LoVo (cell line): ENCODE data around the gene SFXN2.
"Not testable (repeated sequence)": the region's sequence is repeated elsewhere in the genome, so short reads cannot be mapped to it uniquely, and the experiment has no call there.

Source experiments
- DNase-seq: peaks from one replicate; pipeline ENCODE4 v3.0.0-alpha.2; 2016; ENCODE audit warnings: low spot score

The SFXN2 gene

DNA sequence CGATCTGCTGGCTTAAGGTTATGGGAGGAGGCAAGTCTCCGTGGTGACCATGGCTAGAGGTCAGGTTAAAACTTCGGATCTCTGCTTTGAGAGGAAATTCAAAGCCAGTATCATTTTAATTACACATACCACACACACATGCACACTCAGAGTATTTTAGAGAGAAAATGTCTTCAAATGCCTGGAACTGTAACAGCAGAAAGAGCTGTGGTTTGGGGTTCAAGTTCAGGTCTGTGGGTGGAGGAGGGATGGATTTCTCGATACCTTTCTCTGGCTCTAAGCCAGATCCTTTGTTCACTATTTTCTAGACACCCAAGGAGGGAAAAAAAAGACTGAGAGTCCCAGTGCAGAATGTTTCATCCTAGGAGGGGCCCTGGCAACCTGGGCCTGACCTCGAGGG, 32.7 kb upstream of the SFXN2 start:
- DNase-seq: no peak

DNA sequence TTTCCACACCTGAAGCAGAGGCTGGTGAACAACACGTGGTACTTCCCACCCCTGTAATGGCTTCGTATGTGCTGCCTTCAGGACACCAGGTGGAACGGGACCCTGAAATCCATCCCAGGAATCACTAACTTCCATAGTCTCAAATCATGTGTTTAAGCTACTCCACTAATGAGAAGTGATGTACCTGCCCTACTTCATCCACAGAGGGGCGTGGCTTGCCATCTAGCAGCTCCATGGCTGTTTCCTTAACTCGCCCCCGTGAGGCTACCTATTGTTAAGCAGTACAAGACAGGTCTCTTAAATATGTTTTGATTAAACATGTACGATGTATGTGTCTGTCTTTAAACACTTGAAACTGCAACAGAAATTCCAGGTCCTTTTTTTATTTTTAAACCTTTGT, 32.0 kb upstream of the SFXN2 start:
- no peak for DNase-seq

DNA sequence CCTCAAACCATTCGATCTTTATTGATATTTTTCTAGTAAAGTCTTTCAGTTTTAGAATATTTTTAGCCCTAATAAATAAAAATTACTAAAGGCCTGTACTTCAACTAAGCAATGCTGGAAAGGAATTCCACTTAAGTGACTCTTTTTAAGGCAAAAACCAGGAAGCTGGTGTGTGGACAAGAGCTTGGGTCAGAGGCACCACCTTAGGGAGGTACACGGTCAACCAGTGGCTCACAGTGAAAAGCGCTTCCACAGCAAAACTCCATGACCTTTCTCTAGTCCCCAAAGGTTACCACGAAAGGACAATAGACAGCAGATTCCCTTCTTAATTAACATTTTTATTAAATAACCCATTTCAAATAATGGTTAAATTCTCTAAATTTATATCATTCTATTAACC, 31.5 kb upstream of the SFXN2 start:
- DNase-seq: no peak

DNA sequence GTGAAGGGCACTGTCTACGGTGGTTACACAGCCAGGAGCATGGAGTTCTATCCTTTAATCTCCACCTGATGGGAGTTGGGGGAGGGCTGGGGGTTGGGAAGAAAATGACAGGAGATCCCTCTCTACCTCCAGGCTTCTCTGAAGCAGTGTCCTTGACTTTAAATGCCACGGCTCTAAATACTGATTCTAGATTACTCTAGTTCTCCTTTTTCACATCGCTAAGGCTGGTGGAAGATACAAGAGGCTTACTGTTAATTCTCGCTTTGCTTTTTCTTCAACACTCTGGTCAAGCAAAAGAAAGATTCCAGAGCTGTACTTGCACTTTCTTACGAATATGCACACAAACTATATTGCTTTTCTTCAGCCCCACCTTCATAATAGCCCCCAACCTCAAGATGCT, 30.7 kb upstream of the SFXN2 start:
- DNase-seq: no peak

DNA sequence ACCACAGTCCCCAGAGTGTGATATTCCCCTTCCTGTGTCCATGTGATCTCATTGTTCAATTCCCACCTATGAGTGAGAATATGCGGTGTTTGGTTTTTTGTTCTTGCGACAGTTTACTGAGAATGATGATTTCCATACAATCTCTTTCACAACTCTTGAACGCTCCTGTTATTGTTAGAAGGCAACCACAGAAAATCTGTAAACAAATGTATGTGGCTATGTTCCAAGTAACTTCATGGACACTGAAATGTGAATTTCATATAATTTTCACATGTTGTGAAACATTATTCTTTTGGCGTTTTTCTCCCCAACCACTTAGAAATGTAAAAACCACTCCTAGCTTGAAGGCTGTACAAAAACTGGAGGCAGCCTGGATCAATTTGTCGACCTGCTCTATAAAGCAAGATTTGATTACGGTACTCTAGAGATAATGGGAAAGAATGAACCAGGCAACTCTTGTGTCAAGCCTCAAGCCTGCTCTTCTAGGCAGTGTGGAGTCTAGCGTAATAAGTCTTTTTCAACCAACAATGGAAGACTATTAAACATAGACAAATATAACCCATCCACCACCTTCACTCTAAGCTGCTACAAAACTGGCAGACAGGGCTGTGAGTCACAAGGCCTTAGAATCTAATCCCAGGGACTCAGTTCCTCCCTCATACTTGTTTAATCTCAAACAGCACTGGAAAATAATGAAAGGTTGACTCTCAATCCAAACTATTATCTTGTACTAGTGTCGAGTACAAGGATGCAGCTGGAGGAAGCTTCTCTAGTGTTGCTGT, 23.0 kb upstream of the SFXN2 start:
- DNase-seq: no peak

DNA sequence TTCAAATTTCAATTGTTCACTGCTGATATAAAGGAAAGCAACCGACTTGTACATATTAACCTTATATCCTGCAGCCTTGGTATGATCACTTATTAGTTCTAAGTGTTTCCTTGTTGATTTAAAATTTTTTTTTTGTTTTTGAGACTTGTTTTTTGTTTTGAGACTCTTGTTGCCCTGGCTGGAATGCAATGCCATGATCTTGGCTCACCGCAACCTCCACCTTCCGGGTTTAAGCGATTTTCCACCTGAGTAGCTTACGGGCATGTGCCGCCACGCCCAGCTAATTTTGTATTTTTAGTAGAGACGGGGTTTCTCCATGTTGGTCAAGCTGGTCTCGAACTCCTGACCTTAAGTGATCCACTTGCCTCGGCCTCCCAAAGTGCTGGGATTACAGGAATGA, 19.0 kb upstream of the SFXN2 start:
- DNase-seq: not testable (repeated sequence)

DNA sequence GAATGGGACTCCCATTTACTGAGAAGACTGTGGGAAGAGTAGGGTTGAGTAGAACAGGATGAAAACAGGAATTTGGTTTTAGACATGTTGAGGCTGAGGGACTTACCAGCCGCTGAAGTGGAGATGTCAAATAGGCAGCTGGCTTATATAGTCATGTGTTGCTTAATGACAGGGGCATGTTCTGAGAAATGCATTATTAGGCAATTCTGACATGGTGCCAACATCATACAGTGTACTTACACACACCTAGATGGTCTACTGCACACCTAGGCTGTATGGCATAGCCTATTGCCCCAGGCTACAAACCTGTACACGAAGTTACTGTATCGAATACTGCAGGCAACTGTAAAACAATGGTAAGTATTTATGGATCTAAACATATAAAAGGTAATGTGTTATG, 17.7 kb upstream of the SFXN2 start:
- no peak for DNase-seq

DNA sequence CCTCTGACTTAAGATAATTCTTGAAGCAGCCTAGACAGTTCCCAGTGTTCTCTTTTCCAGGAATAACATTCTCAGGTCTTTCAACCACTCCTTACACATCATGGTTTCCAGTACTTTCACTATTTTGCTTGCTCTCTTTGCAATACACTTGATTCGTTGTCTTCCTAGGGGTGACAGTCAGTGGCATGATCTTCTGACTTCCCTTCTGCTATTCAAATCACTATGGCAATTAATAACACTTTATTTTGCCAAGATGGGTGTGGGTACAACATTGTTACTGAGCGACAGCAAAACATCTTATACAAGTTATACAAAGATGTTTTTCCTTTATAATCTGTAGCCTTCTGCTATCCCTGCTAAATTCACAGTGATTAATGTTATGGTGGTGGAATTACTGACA, 15.5 kb upstream of the SFXN2 start:
- no peak for DNase-seq

DNA sequence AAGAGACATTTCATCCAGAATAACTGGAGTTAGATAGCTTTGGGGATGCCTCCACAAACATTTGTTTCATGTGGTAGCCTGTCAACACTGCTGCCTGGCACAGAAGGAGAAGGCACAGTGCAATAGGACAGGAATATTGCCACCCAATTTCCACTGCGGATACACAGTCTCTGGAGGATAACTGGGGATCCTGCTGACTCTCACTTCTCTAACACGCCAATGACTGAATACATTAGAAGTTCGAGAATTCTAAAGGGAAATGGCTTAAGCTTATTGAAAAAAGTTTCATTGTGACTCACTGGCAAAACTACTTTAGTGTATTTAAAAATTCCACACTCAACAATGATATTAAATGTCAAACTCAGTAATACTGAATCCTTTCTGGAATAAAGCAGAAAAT, 13.2 kb upstream of the SFXN2 start:
- DNase-seq: no peak

DNA sequence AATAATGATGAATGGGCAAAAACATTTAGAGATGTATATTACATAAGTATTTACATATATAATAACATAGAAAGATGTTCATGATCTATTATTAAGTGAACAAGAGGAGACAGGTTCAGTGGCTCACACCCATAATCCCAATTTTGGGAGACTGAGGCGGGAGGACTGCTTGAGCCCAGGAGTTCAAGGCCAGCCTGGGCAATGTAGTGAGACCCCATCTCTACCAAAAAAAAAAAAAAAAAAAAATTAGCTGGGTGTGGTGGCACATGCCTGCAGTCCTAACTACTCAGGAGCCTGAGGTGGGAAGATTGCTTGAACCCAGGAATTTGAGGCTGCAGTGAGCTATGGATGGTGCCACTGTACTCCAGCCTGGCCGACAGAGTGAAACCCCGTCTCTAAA, 12.6 kb upstream of the SFXN2 start:
- no peak for DNase-seq

DNA sequence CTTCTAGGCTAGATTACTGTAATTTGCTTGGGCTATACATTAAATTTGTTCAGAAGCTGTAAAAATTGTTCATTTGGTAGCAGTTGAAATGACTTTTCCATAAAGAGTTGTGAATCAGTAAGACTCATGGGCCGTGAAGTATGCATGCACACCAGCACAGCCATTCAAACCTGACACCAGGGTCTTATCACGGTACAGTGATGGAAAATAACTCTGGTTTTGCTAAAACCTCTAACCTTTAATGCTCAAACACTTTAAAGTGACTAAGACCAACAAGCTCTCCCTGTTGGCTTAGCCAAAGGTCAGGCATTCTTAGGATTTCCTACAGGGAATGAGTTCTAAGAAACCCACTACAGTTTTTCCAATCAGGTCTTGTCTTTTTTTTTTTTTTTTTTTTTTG, 11.7 kb upstream of the SFXN2 start:
- DNase-seq: no peak

DNA sequence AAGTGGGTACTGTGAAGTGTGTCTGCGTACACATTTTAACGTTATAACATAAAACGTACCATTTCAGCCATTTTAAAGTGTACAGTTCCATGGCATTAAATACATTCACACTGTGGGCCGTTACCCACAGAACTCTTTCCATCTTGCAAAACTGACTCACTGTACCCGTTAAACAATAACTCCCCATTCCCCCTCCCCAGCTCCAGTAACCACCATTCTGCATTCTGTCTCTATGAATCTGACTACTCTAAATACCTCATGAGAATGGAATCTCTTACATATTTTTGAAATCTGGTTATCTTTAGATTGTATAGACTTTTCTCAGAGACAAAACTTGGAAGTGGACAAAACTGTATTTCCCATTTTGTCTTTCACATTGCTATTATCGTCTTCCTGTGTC, 9.5 kb upstream of the SFXN2 start:
- DNase-seq: no peak

DNA sequence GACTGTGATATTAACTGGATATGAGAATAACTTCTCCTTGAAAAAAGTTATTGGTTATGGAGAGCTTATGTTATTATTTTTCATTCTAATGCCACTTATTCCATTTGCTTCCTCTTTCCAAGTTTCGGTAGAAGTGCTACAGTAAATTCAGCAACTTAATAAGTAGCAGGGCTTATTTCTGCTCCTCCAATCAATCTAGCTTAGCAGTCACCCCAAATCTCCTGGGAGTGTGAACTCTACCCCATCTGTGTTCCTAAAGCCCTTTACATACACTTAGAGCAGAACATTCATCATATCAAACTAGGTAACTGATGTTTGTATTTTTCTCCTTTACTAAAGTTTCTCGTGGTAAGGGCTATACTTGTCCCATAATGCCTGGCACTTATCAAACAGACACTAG, 8.9 kb upstream of the SFXN2 start:
- DNase-seq: no peak

DNA sequence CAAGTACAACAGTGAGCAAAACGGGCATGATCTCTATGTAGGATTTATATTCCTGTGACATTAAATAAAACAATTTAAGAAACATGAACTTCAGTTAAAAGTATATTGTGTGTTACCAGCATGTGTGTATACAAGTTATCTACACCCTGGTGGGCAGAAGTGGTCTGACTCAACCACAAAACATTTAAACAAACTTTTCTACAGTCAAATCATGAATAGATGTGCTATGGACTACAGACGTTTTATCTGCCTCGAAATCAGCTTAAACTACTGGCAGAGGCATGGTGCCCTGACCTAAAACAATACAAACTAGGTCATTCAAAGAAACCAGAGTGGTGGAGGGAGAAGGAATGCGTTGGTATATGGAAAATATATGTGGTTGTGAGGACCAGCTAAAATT, 3.8 kb upstream of the SFXN2 start:
- no peak for DNase-seq

DNA sequence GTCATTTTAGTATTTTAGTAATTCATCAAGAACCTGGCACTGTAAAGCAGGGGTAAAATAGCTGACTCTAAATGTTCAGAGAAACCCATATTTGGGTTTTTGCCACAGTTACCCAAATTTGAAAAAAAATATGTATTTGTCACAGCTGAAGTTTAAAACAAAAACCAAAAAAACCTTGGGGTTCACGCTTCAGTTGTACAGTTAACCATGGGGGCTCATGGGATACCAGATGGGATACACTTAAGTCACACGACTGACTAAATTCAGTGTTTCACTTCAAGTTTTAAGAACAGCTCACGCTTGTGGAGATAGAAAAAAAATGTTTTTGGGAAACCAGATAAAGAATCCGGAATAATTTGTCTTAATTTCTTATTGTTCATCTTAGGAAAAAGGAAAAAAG, 2.3 kb upstream of the SFXN2 start:
- no peak for DNase-seq

DNA sequence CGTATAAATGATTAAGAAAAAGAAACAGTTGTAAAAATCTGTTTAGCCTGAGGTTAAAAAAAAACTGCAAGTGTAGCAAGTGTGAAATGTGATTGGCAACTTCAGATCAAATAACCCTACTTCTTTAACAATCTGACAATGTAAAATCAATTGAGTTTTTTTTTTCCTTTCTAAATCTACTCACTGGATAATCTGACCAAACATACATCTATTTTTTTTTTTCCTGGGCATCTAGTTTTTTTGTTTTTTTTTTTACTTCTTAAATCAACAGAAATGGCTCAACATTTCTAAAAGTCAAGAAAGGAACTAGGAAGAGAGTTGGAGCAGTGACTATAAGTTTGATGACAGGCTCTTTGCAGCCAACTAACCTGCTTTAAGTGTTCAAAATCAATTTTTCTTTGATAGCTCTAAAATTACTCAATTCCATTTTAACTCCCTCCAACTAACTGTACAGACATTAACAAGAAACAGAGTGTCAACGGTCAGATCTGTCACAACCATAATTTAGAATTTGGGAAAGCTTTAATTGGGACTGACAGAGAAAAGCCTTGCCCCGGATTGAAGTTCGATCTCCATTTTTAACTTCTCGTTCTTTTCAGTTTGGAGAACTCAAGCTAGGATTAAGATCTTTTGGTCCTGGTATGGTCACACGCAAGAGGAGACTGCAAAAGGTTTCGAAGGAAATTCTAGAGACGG, 1.4 kb upstream of the SFXN2 start:
- no peak for DNase-seq

DNA sequence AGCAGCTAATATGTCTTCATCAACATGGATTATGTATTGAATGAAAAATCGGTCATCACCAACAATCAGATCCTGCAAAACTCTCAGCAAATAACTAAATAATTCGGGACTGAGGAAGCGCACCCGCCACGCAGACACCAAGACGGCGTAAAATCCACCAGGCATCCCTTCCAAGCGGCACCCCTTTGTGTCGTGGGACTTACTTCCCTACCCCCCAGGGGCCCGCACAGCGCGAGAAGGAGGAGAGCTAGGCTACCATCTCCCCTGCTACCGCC, 960 bp upstream of the SFXN2 start:
- DNase-seq: no peak

DNA sequence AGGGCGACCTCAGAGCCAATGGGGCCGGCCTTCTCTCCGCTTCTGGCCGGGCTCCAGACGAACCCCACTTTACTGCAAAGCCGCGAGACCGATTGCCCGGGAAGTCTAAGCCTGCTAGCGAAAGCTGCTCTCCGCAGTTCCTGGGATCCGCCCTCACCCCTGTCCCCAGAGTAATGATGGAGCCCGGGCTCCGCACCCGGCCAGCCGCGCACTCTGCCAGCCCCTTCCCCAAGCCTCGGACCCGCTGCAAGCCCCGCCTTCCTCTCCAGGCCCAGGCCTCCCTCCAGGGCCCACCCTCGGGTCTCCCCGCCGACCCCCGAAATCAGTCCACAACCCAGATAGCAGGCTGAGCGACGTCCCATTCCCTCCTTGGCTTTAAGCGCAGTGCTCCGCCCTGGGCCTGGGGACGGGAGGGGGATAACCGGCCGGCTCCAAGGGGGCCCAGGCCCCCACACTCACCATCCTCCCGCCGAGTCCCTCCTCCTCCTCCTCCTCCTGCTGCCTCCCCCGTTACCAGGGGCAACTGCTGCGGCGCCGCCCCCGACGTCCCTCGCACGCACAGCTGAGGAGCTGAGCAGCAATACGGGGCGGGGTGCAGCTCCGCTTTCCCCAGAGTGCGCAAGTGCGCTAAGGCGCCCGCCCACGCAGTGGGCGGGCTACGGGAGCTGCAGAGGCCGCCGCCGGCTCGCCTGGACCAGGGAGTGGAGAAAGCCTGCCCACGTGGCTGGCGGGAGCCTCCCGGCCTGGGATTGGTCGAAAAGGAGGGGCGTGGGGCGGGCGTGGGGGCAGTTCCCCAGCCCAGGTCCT, 419 bp upstream of the SFXN2 start, which contains the start of gene ARL3:
Gene ARL3, minus strand, starts transcription at position 584 of the 807 bp plus-strand sequence. Its CDS starts 122 bp downstream, at position 462.
- DNase-seq: peak; percentile 98

DNA sequence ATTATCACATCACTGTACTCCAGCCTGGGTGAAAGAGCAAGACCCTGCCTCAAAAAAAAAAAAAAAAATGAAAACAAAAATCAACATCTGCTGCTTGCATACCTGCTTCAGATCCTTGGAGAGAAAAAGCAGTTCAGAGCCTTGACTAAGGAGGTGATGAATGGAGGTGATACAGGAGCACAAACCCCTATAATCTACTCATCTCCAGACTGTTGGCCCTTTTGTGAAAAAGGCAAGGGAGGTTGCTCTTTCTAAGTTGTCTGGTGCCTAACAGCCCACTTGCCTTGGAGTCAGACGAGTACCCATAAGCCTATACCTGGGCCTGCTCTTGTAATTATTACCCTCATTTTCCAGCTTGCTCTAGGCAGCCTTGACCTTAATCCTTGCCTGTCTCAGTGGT, 1.4 kb downstream of the SFXN2 start:
- DNase-seq: no peak

DNA sequence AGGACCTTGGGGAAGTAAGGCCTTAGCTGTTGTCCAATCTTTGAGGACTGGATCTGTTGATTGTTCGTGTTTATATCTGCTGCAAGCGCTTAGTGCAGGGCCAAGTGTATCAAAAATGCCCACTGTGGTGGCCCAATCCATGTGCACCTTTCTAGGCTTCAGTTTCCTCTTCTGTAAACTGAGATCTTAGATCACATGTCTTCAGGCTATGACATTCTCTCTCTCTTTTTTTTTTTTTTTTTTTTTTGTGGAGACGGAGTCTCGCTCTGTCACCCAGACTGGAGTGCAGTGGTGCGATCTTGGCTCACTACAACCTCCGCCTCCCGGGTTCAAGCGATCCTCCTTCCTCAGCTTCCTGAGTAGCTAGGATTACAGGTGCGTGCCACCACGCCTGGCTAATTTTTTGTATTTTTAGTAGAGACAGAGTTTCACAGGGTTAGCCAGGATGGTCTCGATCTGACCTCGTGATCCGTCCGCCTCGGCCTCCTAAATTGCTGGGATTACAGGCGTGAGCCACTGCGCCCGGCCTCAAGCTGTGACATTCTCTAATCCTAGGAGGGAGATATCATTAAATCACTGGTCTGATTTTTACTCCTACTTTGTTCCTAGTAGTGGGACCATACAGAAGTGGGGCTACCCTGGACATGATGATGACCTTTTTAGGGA, 2.6 kb downstream of the SFXN2 start:
- DNase-seq: not testable (repeated sequence)

DNA sequence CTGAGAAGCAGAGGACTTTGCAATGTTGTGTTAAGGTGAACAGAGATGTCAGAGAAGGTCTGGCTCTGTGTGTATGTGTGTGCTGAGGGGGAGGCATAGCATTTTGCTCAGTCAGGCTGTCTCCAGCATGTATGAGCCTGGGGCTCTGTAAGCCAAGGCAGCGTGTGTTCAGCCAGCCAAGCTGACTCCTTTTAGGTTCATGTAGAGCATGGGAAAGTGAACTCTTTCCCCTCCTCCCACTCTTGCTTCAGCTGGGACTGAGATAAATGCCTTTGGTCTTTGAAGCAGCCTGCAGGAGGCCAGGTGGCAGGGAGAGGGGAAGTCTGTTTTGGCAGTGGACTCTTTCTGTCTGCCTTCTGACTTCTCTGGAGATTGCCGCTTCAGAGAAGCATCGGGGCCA, 3.8 kb downstream of the SFXN2 start:
- DNase-seq: no peak

DNA sequence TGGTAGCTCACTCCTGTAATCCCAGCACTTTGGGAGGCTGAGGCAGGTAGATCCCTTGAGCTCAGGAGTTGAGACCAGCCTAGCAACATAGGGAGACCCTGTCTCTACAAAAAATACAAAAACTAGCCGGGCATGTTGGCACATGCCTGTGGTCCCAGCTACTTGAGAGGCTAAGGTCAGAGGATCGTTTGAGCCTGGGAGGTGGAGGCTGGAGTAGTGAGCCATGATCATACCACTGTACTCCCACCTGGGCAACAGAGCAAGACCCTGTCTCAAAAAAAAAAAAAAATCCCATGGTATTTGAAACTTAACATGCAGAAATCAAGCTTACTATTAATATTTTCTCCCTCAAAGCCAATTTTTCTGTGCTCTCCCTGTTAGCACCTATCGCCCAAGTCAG, 5.9 kb downstream of the SFXN2 start:
- DNase-seq: no peak
